Nephron progenitor cell (in vitro differentiated cells): ENCODE results near the gene CCND2.

ENCODE experiments used
- DNase-seq: peaks from one replicate; pipeline ENCODE4 v3.0.0; 2021
- H3K27ac Mint-ChIP-seq: 2 replicates; pipeline ENCODE4 v1.8.0; 2021; ENCODE audit warnings: mild to moderate bottlenecking, moderate library complexity, mixed read lengths
- H3K27me3 Mint-ChIP-seq: 2 replicates; pipeline ENCODE4 v1.8.0; 2021; ENCODE audit warnings: mild to moderate bottlenecking, low read depth, mixed read lengths; ENCODE audit not compliant: poor library complexity
- H3K36me3 Mint-ChIP-seq: 2 replicates; pipeline ENCODE4 v1.8.0; 2021; ENCODE audit warnings: low read depth, mixed read lengths
- H3K4me1 Mint-ChIP-seq: 2 replicates; pipeline ENCODE4 v1.8.0; 2021; ENCODE audit warnings: mixed read lengths
- H3K4me3 Mint-ChIP-seq: 2 replicates; pipeline ENCODE4 v1.8.0; 2021; ENCODE audit warnings: mild to moderate bottlenecking, moderate library complexity, mixed read lengths
- H3K9me3 Mint-ChIP-seq: 2 replicates; pipeline ENCODE4 v1.8.0; 2021; ENCODE audit warnings: mild to moderate bottlenecking, moderate library complexity, mixed read lengths
- TF ChIP-seq, protein P1 (sequence below): fragments of 200-600 bp; sonication (generic); IDR thresholded peaks from 2 replicates; pipeline ENCODE4 v1.5.0; 2021; ENCODE audit warnings: antibody characterized with exemption

The CCND2 gene

DNA sequence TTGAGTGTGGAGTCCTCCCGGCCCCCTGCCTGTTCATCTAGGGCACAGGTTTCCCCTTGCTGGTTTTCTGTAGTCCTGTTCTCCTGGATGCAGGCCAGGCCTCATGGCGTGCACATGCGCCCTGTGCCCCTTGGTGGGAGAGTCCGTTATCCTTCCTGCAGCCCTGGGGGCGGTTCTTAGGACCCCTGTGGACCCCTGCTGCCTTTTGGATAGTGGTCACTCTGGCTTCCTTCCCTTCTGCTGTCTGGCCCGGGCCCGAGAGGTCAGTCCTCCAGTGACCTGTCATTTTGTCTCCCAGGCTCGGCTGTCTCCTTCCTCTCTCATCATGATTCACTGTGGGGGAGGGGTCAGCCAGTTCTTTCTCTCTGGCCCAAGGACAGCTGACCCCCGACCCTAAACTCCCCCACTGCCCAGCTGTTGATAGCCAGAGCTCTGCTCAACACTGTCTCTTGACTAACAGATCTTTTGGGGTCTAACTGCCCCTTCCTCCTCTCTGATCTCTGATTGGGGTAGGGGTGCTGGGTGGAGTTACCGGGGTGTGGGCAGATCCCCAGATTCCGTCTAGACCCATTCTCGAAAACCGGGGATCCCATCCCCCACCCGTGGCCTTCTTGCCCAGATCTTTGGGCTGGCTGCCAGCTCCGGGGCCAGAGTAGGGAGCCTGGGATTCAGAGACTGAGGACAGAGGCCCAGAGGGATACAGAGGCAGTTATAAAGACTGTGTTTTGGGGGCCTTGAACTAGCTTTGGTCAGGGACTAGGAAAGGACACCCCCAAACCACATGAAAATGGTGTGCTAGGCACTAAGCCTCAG lies 7.0 kb downstream of the CCND2 start:
- peak overlapping the region; percentile 91 for H3K27ac Mint-ChIP-seq
- H3K27me3 Mint-ChIP-seq: no peaks in the 10 kb centered on the region
- TF ChIP-seq, protein P1, sequence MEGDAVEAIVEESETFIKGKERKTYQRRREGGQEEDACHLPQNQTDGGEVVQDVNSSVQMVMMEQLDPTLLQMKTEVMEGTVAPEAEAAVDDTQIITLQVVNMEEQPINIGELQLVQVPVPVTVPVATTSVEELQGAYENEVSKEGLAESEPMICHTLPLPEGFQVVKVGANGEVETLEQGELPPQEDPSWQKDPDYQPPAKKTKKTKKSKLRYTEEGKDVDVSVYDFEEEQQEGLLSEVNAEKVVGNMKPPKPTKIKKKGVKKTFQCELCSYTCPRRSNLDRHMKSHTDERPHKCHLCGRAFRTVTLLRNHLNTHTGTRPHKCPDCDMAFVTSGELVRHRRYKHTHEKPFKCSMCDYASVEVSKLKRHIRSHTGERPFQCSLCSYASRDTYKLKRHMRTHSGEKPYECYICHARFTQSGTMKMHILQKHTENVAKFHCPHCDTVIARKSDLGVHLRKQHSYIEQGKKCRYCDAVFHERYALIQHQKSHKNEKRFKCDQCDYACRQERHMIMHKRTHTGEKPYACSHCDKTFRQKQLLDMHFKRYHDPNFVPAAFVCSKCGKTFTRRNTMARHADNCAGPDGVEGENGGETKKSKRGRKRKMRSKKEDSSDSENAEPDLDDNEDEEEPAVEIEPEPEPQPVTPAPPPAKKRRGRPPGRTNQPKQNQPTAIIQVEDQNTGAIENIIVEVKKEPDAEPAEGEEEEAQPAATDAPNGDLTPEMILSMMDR: no peak
- H3K9me3 Mint-ChIP-seq: no peaks in the 10 kb centered on the region
- H3K36me3 Mint-ChIP-seq: peaks cover 91% of the 10 kb centered on the region
- peaks cover 96% of the 10 kb centered on the region for H3K4me1 Mint-ChIP-seq
- H3K4me3 Mint-ChIP-seq: peak overlapping the region; percentile 74
- DNase-seq: peak; percentile 65

DNA sequence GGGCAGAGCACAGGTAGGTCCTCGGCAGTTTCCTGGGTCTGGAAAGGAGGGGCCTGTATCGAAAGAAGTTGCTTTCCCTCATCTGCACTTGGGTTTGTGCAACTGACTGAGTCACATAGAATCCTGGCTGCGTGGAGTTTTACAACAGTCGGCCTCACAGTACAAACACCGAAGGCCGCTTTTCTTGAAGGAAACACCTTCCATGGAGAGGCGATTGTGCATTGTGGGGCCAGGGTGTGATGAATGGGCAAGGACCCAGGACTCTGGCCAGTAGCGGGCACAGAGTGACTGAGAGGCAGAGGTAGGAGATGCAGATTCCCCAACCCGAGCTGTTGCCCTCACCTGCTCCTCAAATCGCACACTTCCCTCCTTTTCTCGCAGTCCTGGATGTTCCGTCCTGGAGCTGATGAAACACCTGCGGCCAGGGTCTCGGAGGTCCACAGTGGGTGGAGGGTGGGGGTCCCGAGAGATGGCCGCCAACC lies 7.7 kb downstream of the CCND2 start:
- peak overlapping the region; percentile 74 for H3K4me3 Mint-ChIP-seq
- no peak for DNase-seq
- H3K27me3 Mint-ChIP-seq: no peaks in the 10 kb centered on the region
- H3K36me3 Mint-ChIP-seq: peaks cover 91% of the 10 kb centered on the region
- no peaks in the 10 kb centered on the region for H3K9me3 Mint-ChIP-seq
- H3K27ac Mint-ChIP-seq: peak overlapping the region; percentile 91
- H3K4me1 Mint-ChIP-seq: peaks cover 97% of the 10 kb centered on the region
- TF ChIP-seq, protein P1: no peak

DNA sequence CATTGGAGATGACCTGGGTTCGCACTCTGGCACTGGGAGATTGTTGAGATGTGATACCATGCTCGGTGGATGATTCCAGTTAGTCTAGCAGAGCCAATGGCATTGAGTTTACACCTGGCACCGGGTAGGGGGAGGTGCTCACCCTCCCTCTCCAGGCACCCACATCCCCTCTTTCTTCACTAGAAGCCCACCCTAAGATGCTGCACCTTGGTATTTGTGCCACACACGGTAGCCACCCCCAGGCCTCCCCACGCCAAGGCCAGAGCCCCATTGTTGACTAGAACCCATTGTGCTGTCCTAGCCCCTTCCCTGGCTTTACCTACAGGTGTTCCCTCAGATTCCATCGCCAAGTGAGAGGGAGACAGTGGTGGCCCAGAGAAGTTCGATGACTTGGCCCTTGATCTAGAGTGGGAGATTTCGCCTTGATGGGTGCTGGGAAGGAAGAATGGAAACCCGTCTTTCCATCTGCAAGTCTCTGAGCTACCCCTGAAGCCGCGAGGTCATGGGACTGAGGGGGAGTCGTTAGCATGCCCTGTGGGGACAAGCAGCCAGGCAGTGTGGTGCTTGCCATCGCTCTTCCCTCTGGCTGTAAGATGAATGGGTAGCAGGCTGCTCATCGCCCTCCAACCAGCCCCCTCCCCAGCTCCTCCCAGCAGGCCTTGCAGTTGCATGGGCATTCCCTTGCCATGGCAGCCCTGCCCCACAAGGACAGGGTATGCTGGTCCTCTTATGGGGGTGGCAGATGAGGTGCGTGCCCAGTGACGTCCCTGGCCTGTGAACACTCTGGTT lies 8.7 kb downstream of the CCND2 start:
- Mint-ChIP-seq H3K27me3 (no peaks in the 10 kb centered on the region), H3K4me3 (no peak overlapping the region), H3K9me3 (no peaks in the 10 kb centered on the region), H3K27ac (peak overlapping the region; percentile 89), H3K4me1 (peaks cover 97% of the 10 kb centered on the region), H3K36me3 (peaks cover 92% of the 10 kb centered on the region)
- no peak for DNase-seq
- TF ChIP-seq, protein P1: no peak

DNA sequence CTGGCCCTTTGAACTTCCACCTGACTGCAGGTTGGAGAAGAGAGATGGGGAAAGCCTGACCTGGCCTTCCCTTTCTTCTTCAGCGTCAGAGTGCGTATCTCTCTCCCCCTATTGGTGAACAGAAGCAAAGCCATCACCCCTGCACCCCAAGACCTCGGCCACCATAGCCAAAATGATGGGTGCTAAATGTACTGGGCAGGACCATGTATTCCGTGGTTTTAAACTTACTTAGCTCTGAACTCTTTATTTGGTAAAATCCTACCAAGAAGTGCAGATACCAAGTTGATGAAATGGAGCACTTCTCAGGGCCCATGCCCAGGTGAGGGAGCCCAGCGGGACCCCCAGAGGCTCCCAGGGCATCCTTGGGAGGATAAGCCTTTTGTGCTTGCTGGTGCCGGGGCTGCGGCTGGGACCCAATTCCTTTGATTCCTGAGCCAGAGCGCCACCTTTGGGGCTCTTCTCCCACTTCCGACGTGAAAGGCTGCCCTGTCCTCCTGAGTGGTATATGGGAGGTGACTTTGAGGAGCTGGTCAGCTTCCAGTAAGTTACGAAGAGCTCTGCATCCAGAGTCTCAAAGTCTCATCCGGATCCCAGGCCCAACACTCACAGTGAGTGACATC lies 9.4 kb downstream of the CCND2 start:
- TF ChIP-seq, protein P1: no peak
- H3K27me3 Mint-ChIP-seq: no peaks in the 10 kb centered on the region
- peak overlapping the region; percentile 95 for H3K27ac Mint-ChIP-seq
- no peak for DNase-seq
- peaks cover 95% of the 10 kb centered on the region for H3K36me3 Mint-ChIP-seq
- H3K9me3 Mint-ChIP-seq: no peaks in the 10 kb centered on the region
- H3K4me1 Mint-ChIP-seq: peaks cover 97% of the 10 kb centered on the region
- H3K4me3 Mint-ChIP-seq: no peak overlapping the region

DNA sequence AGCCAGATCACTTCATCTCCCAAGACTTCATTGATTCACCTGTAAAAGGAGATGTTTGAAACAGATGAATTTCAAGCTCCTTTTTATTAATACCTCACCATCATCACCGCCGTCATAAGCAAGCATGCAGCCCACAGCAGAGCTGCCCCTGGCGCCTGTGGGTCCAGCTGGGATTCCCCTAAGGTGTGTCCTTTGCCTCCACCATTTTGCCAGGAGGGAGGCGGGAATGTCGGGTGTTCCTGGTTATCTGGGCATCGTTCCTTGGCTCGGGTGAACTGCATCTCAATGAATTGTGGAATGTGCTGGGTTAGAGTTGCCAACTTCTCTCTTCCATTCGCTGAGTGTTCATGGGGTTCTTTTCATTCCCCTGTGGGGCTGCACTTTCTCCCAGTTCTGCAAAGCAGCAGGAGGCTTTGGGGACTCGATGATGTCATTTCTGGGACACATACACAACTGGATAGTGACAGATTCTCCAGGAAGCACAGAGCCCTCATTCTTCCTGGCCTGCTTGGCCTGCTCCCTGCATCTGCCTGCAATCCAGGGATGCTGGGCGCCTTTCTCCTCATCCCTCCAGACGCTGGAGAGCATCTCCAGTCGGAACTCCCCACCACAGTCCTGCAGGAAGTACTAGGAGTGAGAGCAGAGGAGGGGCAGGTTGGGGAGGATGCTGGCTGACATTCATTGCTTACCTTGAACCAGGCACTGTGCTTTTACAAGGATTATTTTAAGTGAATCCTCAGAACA lies 10.1 kb downstream of the CCND2 start:
- Mint-ChIP-seq H3K4me1 (peaks cover 97% of the 10 kb centered on the region), H3K27ac (peak overlapping the region; percentile 95), H3K36me3 (peaks cover 95% of the 10 kb centered on the region), H3K4me3 (no peak overlapping the region), H3K27me3 (no peaks in the 10 kb centered on the region), H3K9me3 (no peaks in the 10 kb centered on the region)
- no peak for DNase-seq
- TF ChIP-seq, protein P1: no peak
